B cell (primary cell): ENCODE results near the gene ZNF521. TPM values are rescaled to one million over a fixed set of nuclear protein-coding genes. Genes with fewer than 3 reads are reported as not detected.
A peak's percentile ranks its signal among the peaks of the same experiment; 100 is the strongest.

Experiments
- ATAC-seq: fragments of 200-7000 bp; cut with Tn5 transposase; one replicate; pipeline ENCODE4 v1.10.0; 2021; ENCODE audit warnings: low read depth, mild to moderate bottlenecking, moderate number of reproducible peaks, moderate library complexity
- CTCF ChIA-PET: fragments of 350-600 bp; sonication (Branson Sonifier 250); formaldehyde crosslinking; loops from one replicate; lab custom pipeline; 2021; ENCODE audit warnings: antibody characterized with exemption, inconsistent platforms; lab: Charles Lee
- POLR2A ChIA-PET: fragments of 350-600 bp; sonication (Branson Sonifier 250); formaldehyde crosslinking; loops from one replicate; lab custom pipeline; 2021; ENCODE audit warnings: antibody characterized with exemption; lab: Charles Lee
- DNase-seq: peaks from one replicate; pipeline ENCODE4 v3.0.0; 2013
- H2AFZ ChIP-seq: 2 replicates; pipeline ENCODE4 v1.6.1; 2012; ENCODE audit warnings: mild to moderate bottlenecking, low read depth, low read length; ENCODE audit not compliant: insufficient read depth, poor library complexity, severe bottlenecking
- H3K27ac ChIP-seq, 2 donors: 1 replicate in 1 of 2; 2 replicates in 1 of 2; pipeline ENCODE4 v1.5.1; 2012 to 2013; ENCODE audit warnings: low read length in 2 of 2, mild to moderate bottlenecking in 2 of 2, moderate library complexity in 1 of 2
- H3K27me3 ChIP-seq, 4 experiments: fragments of 200-600 bp in 1 of 4; sonication (generic) in 1 of 4; replicated peaks in 1 of 4; 1 replicate in 2 of 4; 2 replicates in 2 of 4; pipeline versions ENCODE4 v1.6.1 to v1.7.0; 2013 to 2016; ENCODE audit warnings: low read length in 3 of 4, mild to moderate bottlenecking in 2 of 4, mixed read lengths in 1 of 4, moderate library complexity in 1 of 4; ENCODE audit not compliant: insufficient read depth in 4 of 4, control insufficient read depth in 3 of 4; ENCODE audit errors: control extremely low read depth in 1 of 4
- H3K36me3 ChIP-seq, 2 experiments: replicated peaks in 1 of 2; 1 replicate in 1 of 2; 2 replicates in 1 of 2; pipeline versions ENCODE4 v1.6.1 to v1.7.1; 2013; ENCODE audit warnings: low read length in 1 of 2; ENCODE audit not compliant: insufficient read depth in 2 of 2, control insufficient read depth in 1 of 2; ENCODE audit errors: control extremely low read depth in 1 of 2, extremely low read depth in 1 of 2
- H3K4me1 ChIP-seq, 2 donors: fragments of 200-600 bp in 1 of 2; sonication (generic) in 1 of 2; 1 replicate in 1 of 2; 2 replicates in 1 of 2; pipeline versions ENCODE4 v1.5.1 to v1.6.1; 2013 to 2017; ENCODE audit warnings: low read length in 2 of 2; ENCODE audit not compliant: control insufficient read depth in 2 of 2, insufficient read depth in 2 of 2
- H3K4me2 ChIP-seq: replicated peaks from 2 replicates; pipeline ENCODE3; 2012; ENCODE audit warnings: mild to moderate bottlenecking, low read depth, low read length; ENCODE audit not compliant: poor library complexity, severe bottlenecking
- H3K4me3 ChIP-seq, 5 experiments: fragments of 200-600 bp in 1 of 5; sonication (generic) in 1 of 5; 1 replicate in 3 of 5; 2 replicates in 2 of 5; pipeline versions ENCODE4 v1.5.1 to v1.7.0; 2011 to 2016; ENCODE audit warnings: low read length in 4 of 5, mild to moderate bottlenecking in 4 of 5, low read depth in 2 of 5, control low read depth in 1 of 5, moderate library complexity in 1 of 5; ENCODE audit not compliant: insufficient read depth in 1 of 5; ENCODE audit errors: control extremely low read depth in 1 of 5, extremely low read depth in 1 of 5
- H3K79me2 ChIP-seq: fragments of 200-600 bp; sonication (generic); one replicate; pipeline ENCODE4 v1.6.0; 2016; ENCODE audit warnings: low read length; ENCODE audit not compliant: control insufficient read depth, insufficient read depth
- H3K9ac ChIP-seq: fragments of 200-600 bp; sonication (generic); 2 replicates; pipeline ENCODE4 v1.6.1; 2017; ENCODE audit warnings: mild to moderate bottlenecking, low read length, moderate library complexity
- H3K9me3 ChIP-seq, 3 donors: one replicate each; pipeline versions ENCODE4 v1.6.1 to v1.7.1; 2013; ENCODE audit warnings: low read length in 2 of 3; ENCODE audit not compliant: control insufficient read depth in 2 of 3, insufficient read depth in 1 of 3; ENCODE audit errors: control extremely low read depth in 1 of 3
- H4K20me1 ChIP-seq: 2 replicates; pipeline ENCODE4 v1.6.0; 2012; ENCODE audit warnings: mild to moderate bottlenecking, low read length; ENCODE audit not compliant: insufficient read depth, control insufficient read depth, poor library complexity, severe bottlenecking
- H3K27ac Mint-ChIP-seq: one replicate; pipeline ENCODE4 v1.8.0; 2021; ENCODE audit warnings: mixed read lengths
- H3K27me3 Mint-ChIP-seq: one replicate; pipeline ENCODE4 v1.8.0; 2021; ENCODE audit warnings: mixed read lengths
- H3K4me1 Mint-ChIP-seq: one replicate; pipeline ENCODE4 v1.8.0; 2021; ENCODE audit warnings: mixed read lengths
- H3K4me3 Mint-ChIP-seq: one replicate; pipeline ENCODE4 v1.8.0; 2021; ENCODE audit warnings: mixed read lengths
- H3K9me3 Mint-ChIP-seq: one replicate; pipeline ENCODE4 v1.8.0; 2022; ENCODE audit warnings: mixed read lengths; ENCODE audit not compliant: insufficient read depth
- EZH2 ChIP-seq: IDR thresholded peaks from 2 replicates; pipeline ENCODE4 v1.6.1; 2012; ENCODE audit warnings: borderline replicate concordance, low read depth, mild to moderate bottlenecking, moderate library complexity, low read length; ENCODE audit not compliant: insufficient read depth, poor library complexity, severe bottlenecking
- WGBS: methylation state at CpG from one replicate; pipeline ENCODE4 v1.1.5; 2013; ENCODE audit warnings: missing lambda C conversion rate; ENCODE audit not compliant: insufficient coverage; 5-methylcytosine and 5-hydroxymethylcytosine counted together
- intact Hi-C: fragments of 100-400 bp; cut with micrococcal nuclease; formaldehyde crosslinking; loops from one replicate; pipeline ENCODE4 v1.10.0; 2022
- polyA plus RNA-seq: library from polyadenylated mRNA; depleted of rRNA; stranded (reverse); fragments of >200 nt; gene quantifications from 2 replicates; pipeline ENCODE4 v1.2.3, GENCODE V29; 2012
- total RNA-seq, 2 donors: library from RNA; stranded (reverse); fragments of 120-200 nt in 1 of 2; gene quantifications; 1 replicate in 1 of 2; 2 replicates in 1 of 2; pipeline versions ENCODE4 v1.2.3 to v1.2.4, GENCODE V29; 2013 to 2022
- TF ChIP-seq, protein P1 (sequence below): fragments of 200-600 bp; IDR thresholded peaks from one replicate; pipeline ENCODE4 v1.8.0; 2022; ENCODE audit warnings: antibody characterized with exemption, mild to moderate bottlenecking

ZNF521 gene
- total and polyA plus RNA-seq, 2 donors (not counting 1 experiment from before 2014, with no cell fraction given) = 0.04 to 9.0 TPM

DNA sequence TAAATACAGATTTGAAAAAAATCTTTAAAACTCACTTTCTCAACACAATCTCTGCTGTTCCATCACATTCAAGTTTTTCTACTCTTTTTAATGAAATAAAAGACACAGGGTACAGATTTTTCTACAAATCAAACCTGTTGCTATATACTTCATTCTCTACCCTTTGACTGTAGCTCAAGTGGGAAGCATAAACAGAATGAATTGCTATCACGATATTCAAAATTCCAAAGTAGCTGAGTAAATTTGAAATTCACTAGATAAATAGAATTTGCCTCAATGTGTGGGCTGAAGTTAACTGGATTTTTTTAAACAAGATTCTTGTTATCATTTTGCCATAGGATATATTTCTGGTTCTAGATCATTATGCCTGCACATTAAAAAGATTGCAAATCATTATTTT, 185.9 kb downstream of the ZNF521 start:
- Mint-ChIP-seq H3K27me3 (peaks cover 5% of the 10 kb centered on the region), H3K27ac (no peak overlapping the region), H3K4me3 (no peak overlapping the region), H3K4me1 (peaks cover 21% of the 10 kb centered on the region), H3K9me3 (no peaks in the 10 kb centered on the region)
- POLR2A ChIA-PET = no interaction called here
- H3K36me3 ChIP-seq = no peaks in the 10 kb centered on the region
- ATAC-seq (no peak), DNase-seq (no peak)
- TF ChIP-seq EZH2 = no peak
- TF ChIP-seq, protein P1, sequence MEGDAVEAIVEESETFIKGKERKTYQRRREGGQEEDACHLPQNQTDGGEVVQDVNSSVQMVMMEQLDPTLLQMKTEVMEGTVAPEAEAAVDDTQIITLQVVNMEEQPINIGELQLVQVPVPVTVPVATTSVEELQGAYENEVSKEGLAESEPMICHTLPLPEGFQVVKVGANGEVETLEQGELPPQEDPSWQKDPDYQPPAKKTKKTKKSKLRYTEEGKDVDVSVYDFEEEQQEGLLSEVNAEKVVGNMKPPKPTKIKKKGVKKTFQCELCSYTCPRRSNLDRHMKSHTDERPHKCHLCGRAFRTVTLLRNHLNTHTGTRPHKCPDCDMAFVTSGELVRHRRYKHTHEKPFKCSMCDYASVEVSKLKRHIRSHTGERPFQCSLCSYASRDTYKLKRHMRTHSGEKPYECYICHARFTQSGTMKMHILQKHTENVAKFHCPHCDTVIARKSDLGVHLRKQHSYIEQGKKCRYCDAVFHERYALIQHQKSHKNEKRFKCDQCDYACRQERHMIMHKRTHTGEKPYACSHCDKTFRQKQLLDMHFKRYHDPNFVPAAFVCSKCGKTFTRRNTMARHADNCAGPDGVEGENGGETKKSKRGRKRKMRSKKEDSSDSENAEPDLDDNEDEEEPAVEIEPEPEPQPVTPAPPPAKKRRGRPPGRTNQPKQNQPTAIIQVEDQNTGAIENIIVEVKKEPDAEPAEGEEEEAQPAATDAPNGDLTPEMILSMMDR = no peak
- no peaks in the 10 kb centered on the region for H3K79me2 ChIP-seq
- 100% methylated on average over 1 of the region's 1 CpG for WGBS
- H4K20me1 ChIP-seq = no peaks in the 10 kb centered on the region
- no peak overlapping the region for H2AFZ ChIP-seq
- CTCF ChIA-PET = interaction anchor here (0.7 kb wide), 1 partner anchor 141 kb away, joined by 3 read pairs; no protein-coding TSS in a partner anchor
- peaks cover 15 to 16% of the 10 kb centered on the region in 2 donors for H3K4me1 ChIP-seq
- H3K27ac ChIP-seq = no peak overlapping the region
- H3K9ac ChIP-seq = no peak overlapping the region
- H3K4me2 ChIP-seq = no peak overlapping the region
- H3K27me3 ChIP-seq = no peaks in the 10 kb centered on the region
- H3K9me3 ChIP-seq = no peaks in the 10 kb centered on the region
- intact Hi-C loops = no loop called here
- no peak overlapping the region for H3K4me3 ChIP-seq

DNA sequence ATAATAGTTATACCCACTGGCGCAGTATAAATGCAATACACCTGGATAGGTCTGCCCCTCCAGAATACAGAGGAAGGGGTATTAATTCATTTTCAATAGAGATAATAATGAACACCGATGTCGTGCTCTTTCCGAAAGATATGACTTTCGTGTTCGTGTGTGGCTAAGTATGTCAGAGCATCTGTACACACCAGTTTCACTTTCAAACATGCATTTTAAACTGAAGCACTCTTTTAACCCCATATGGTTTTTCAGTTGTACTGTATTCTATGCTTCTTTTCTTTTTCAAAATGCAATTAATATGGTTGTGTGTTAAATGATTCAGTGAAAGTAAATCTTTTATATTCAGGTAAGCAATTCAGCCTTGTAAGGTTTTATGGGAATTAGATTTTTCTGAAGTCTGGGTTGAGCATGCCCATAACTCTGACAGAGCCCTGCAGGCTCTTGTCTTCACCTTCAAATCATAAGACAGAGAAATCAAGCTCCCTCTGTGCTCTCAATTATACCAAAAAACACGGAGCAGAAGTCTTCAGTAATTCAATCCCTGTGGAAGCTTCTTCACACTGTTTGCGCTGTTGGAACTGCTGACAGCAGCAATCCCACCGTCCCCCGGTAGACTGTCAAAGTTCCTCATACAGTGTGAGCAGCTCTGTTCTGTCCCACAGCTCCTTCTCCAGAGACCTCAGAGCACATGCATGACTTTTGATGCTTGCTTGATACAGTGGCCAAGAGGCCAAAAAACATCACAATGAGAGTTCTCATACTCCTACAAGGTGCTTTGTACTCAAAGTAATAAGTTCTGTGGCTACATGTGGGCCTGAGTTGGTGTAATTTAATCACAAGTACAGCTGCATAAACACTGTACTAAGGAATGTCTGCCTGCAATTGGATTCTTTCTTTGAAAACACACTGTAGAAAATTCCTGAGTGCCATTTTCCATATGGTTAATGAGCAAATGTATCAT, 186.8 kb downstream of the ZNF521 start:
- ATAC-seq = peak; percentile 67
- intact Hi-C loops = no loop called here
- H3K27me3 ChIP-seq = no peaks in the 10 kb centered on the region
- Mint-ChIP-seq H3K4me3 (peak overlapping the region; percentile 81), H3K27me3 (peaks cover 5% of the 10 kb centered on the region), H3K27ac (no peak overlapping the region), H3K4me1 (peaks cover 21% of the 10 kb centered on the region), H3K9me3 (no peaks in the 10 kb centered on the region)
- H3K9ac ChIP-seq = peak overlapping the region; percentile 59
- peak overlapping the region; percentile 70 for H3K4me2 ChIP-seq
- no peaks in the 10 kb centered on the region for H4K20me1 ChIP-seq
- H3K27ac ChIP-seq = peak overlapping the region in 1 of 2 donors; percentile 45
- peak overlapping the region; percentile 5 to 59 (median 34) for H3K4me3 ChIP-seq
- H3K4me1 ChIP-seq = peaks cover 15 to 16% of the 10 kb centered on the region in 2 donors
- no peaks in the 10 kb centered on the region for H3K79me2 ChIP-seq
- no peaks in the 10 kb centered on the region for H3K36me3 ChIP-seq
- peak overlapping the region; percentile 53 for H2AFZ ChIP-seq
- ChIA-PET CTCF (interaction anchor here (1.4 kb wide), 1 partner anchor 18 kb away, joined by 3 read pairs; no protein-coding TSS in a partner anchor), POLR2A (no interaction called here)
- no peaks in the 10 kb centered on the region for H3K9me3 ChIP-seq
- WGBS = 19% methylated on average over 4 of the region's 10 CpGs
- DNase-seq = peak; percentile 7
- TF ChIP-seq, protein P1 = no peak
- no peak for TF ChIP-seq EZH2
